ENCODE data around the gene RIMBP2.
A peak's percentile ranks its signal among the peaks of the same experiment; 100 is the strongest.
"Not testable (repeated sequence)": the region's sequence is repeated elsewhere in the genome, so short reads cannot be mapped to it uniquely, and the experiment has no call there.

The RIMBP2 gene

GRCh38 chr12:130715998-130716968 is at the start of gene RIMBP2:
Gene RIMBP2, minus strand, starts transcription at chr12:130716299. Its CDS starts 237,286 bp downstream, at chr12:130479013.
- H3K27ac ChIP-seq, result no peak within 1 kb of the TSS
- peak within 1 kb of the TSS; percentile 69 for H3K4me2 ChIP-seq
- peaks cover 52% of the 10 kb centered on the region for H3K27me3 ChIP-seq
- peaks cover 34% of the 10 kb centered on the region for H3K4me1 ChIP-seq
- H3K9ac ChIP-seq, result no peak within 1 kb of the TSS
- no peak for TF ChIP-seq Cebpa-rat (IDR thresholded peaks at IDR 0.05)
- H3K36me3 ChIP-seq, result no peaks in the 10 kb centered on the region
- H3K4me3 ChIP-seq, result peak within 1 kb of the TSS; percentile 51
- peaks cover 10% of the 10 kb centered on the region for H3K9me3 ChIP-seq
- peaks cover 8% of the 10 kb centered on the region; the same call in 1 of the 2 replicates for H4K20me1 ChIP-seq

- no peaks in the 10 kb centered on the region for H4K20me1 ChIP-seq
- peaks cover 23% of the 10 kb centered on the region for H3K4me1 ChIP-seq
- no peak overlapping the region for H3K4me2 ChIP-seq
- H3K27me3 ChIP-seq, result peaks cover 9% of the 10 kb centered on the region; the same call in 1 of the 2 replicates
- H3K27ac ChIP-seq, result no peak overlapping the region
- H3K36me3 ChIP-seq, result no peaks in the 10 kb centered on the region
- H3K9ac ChIP-seq, result no peak overlapping the region
- no peak overlapping the region for H3K4me3 ChIP-seq
- no peaks in the 10 kb centered on the region for H3K9me3 ChIP-seq
- TF ChIP-seq Cebpa-rat (IDR thresholded peaks at IDR 0.05), result no peak
Measured at GRCh38 chr12:130765186-130765659, 49.1 kb upstream of the RIMBP2 start.

GRCh38 chr12:130764475-130765185 is 48.5 kb upstream of the RIMBP2 start:
- no peak for TF ChIP-seq Cebpa-rat (IDR thresholded peaks at IDR 0.05)
- Histone ChIP-seq H4K20me1 (no peaks in the 10 kb centered on the region), H3K9ac (no peak overlapping the region), H3K36me3 (no peaks in the 10 kb centered on the region), H3K27me3 (peaks cover 9% of the 10 kb centered on the region; the same call in 1 of the 2 replicates), H3K4me3 (no peak overlapping the region), H3K27ac (no peak overlapping the region), H3K4me1 (peaks cover 29% of the 10 kb centered on the region), H3K9me3 (no peaks in the 10 kb centered on the region), H3K4me2 (no peak overlapping the region)

DNA sequence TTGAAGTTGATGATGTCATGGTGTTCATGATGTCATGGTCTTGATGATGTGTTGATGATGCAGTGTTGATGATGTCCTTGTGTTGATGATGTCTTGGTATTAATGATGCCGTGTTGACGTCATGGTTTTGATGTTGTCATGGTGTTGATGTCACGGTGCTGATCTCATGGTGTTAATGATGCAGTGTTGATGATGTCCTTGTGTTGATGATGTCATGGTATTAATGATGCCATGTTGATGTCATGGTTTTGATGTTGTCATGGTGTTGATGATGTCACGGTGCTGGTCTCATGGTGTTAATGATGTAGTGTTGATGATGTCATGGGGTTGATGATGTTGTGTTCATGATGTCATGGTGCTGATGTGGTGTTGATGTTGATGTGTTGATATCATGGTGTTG is 48.0 kb upstream of the RIMBP2 start:
- TF ChIP-seq Cebpa-rat (IDR thresholded peaks at IDR 0.05), result no peak
- no peak overlapping the region for H3K4me2 ChIP-seq
- peaks cover 32% of the 10 kb centered on the region for H3K4me1 ChIP-seq
- H3K27me3 ChIP-seq, result peaks cover 9% of the 10 kb centered on the region; the same call in 1 of the 2 replicates
- H3K27ac ChIP-seq, result no peak overlapping the region
- H3K36me3 ChIP-seq, result no peaks in the 10 kb centered on the region
- H3K9me3 ChIP-seq, result no peaks in the 10 kb centered on the region
- no peak overlapping the region for H3K4me3 ChIP-seq
- no peaks in the 10 kb centered on the region for H4K20me1 ChIP-seq
- H3K9ac ChIP-seq, result no peak overlapping the region

- Histone ChIP-seq H3K27me3 (peaks cover 9% of the 10 kb centered on the region; the same call in 1 of the 2 replicates), H3K9me3 (no peaks in the 10 kb centered on the region), H3K27ac (no peak overlapping the region), H3K4me2 (peak overlapping the region; percentile 82), H3K36me3 (no peaks in the 10 kb centered on the region), H4K20me1 (no peaks in the 10 kb centered on the region), H3K4me1 (peaks cover 32% of the 10 kb centered on the region), H3K9ac (no peak overlapping the region), H3K4me3 (no peak overlapping the region)
- TF ChIP-seq Cebpa-rat (IDR thresholded peaks at IDR 0.05), result no peak
Measured at GRCh38 chr12:130762319-130762675, 46.2 kb upstream of the RIMBP2 start.

DNA sequence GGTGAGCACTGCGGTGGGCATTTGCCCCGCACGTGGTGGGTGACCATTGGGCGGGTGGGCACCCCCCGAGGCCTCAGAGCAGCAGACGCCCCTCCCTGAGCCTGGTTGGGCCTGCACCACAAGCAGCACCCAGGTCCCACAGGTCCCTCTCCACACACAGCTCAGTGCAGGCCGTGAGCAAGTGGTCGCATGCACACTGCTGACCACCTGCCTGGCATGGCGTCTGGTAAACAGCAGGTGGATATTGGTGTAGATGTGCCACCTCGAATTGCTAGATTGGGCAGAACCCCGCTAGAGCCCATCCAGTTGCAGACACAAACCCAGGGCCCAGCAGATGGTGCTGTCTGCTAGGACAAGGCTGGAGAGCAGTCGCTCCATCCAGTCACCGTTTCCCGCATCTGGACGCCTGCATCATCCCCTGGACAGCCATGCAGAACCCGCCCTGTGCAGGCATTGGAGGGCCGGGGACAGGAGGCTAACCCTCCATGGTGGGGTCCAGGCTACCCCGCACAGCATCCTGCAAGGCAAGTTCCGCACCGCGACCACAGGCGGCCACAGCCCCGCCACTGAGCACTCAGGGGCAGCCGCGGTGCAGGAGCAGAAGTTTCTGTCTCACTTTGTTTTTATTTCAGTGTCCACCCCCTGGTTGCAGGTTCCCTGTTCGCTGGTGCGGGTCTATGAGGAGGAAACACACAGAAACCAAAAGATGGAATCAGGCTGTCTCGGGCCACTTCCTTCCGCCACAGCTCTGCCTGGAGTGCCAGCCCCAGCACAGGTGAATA is 45.6 kb upstream of the RIMBP2 start:
- Histone ChIP-seq H3K9ac (no peak overlapping the region), H3K4me2 (peak overlapping the region; percentile 82), H3K4me3 (peak overlapping the region; percentile 39; the same call in 1 of the 2 replicates), H3K9me3 (no peaks in the 10 kb centered on the region; the same call in 1 of the 2 replicates), H3K27ac (no peak overlapping the region), H3K4me1 (peaks cover 32% of the 10 kb centered on the region), H3K36me3 (no peaks in the 10 kb centered on the region), H3K27me3 (peaks cover 9% of the 10 kb centered on the region; the same call in 1 of the 2 replicates), H4K20me1 (no peaks in the 10 kb centered on the region)
- no peak for TF ChIP-seq Cebpa-rat (IDR thresholded peaks at IDR 0.05)

DNA sequence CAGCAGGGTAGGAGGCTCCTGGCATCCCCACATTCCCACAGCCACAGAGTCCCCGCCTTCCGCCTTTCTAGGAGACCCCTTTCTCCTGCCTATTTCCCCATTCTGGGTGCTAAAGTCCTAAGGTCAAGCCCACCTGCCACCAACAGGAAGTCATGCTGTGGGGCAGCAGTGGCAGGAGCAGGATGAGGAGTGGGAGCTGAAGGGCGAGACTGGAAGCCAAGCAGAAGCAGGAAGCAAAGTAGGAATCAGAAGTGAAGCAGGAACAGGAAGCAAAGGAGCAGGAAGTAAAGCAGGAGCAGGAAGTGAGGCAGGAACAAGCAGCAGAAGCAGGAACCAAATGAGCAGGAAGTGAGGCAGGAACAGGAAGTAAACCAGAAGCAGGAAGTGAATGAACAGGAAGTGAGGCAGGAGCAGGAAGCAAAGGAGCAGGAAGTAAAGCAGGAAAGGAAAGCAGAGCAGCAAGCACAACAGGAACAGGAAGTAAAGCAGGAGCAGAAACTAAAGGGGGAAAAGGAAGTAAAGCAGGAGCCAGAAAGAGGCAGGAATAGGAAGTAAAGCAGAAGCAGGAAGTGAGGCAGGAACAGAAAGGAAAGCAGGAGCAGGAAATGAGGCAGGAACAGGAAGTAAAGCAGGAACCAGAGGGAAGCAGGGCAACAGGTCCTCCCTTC is 38.3 kb upstream of the RIMBP2 start:
- H3K4me3 ChIP-seq, result peak overlapping the region; percentile 44
- TF ChIP-seq Cebpa-rat (IDR thresholded peaks at IDR 0.05), result no peak
- no peaks in the 10 kb centered on the region for H3K36me3 ChIP-seq
- no peaks in the 10 kb centered on the region for H4K20me1 ChIP-seq
- H3K27me3 ChIP-seq, result no peaks in the 10 kb centered on the region
- H3K9me3 ChIP-seq, result peaks cover 13% of the 10 kb centered on the region
- H3K4me2 ChIP-seq, result peak overlapping the region; percentile 39; the same call in 1 of the 2 replicates
- no peak overlapping the region for H3K9ac ChIP-seq
- peak overlapping the region; percentile 64 for H3K27ac ChIP-seq
- H3K4me1 ChIP-seq, result peaks cover 16% of the 10 kb centered on the region

DNA sequence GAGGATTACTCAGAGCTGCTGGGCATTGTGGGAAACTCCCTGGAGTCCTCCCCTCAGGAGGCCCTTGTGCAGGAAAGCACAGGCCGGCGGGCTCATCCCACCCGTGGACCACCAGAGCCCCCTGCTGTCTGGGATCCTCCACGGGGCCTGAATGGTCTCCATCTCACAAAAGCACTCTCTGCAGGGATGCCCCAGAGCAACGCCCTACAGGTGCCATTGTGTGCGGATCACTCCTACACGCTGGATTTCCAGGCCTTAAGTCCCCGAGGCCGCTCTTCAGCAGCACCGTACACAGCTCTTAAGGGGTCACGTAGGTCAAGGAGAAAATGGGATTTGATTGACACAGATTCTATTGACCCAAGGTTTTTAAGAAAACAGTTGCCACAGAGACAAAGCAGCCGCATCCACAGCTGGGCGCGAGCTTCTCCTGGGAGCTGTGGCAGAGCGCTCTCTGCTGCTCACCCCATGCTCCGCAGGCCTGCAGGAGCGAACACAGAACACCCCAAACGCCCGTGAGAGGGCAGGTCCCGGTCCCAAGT is 36.7 kb upstream of the RIMBP2 start:
- Histone ChIP-seq H3K9ac (no peak overlapping the region), H3K9me3 (peaks cover 13% of the 10 kb centered on the region), H3K4me2 (no peak overlapping the region), H3K4me1 (peaks cover 15% of the 10 kb centered on the region), H4K20me1 (no peaks in the 10 kb centered on the region), H3K36me3 (no peaks in the 10 kb centered on the region), H3K27me3 (no peaks in the 10 kb centered on the region), H3K27ac (no peak overlapping the region), H3K4me3 (no peak overlapping the region)
- TF ChIP-seq Cebpa-rat (IDR thresholded peaks at IDR 0.05), result no peak

- H4K20me1 ChIP-seq, H3K9ac ChIP-seq, H3K27ac ChIP-seq, H3K4me2 ChIP-seq, H3K27me3 ChIP-seq, H3K4me3 ChIP-seq, H3K36me3 ChIP-seq: not testable (repeated sequence)
- Histone ChIP-seq H3K9me3 (peaks cover 13% of the 10 kb centered on the region), H3K4me1 (peaks cover 15% of the 10 kb centered on the region)
Measured at GRCh38 chr12:130752037-130752436, 35.9 kb upstream of the RIMBP2 start.

All from BLaER1 (cell line).